GM18499 (cell line): Measurements from ENCODE around the gene TSSK3.
A peak's percentile ranks its signal among the peaks of the same experiment; 100 is the strongest.
"Not testable (repeated sequence)": the region's sequence is repeated elsewhere in the genome, so short reads cannot be mapped to it uniquely, and the experiment has no call there.

ENCODE experiments used
- ATAC-seq: cut with Tn5 transposase; IDR thresholded peaks from one replicate; pipeline ENCODE4 v1.9.1; 2021; ENCODE audit warnings: moderate number of reproducible peaks; ENCODE audit not compliant: insufficient read depth, unreplicated experiment

TSSK3 gene

DNA sequence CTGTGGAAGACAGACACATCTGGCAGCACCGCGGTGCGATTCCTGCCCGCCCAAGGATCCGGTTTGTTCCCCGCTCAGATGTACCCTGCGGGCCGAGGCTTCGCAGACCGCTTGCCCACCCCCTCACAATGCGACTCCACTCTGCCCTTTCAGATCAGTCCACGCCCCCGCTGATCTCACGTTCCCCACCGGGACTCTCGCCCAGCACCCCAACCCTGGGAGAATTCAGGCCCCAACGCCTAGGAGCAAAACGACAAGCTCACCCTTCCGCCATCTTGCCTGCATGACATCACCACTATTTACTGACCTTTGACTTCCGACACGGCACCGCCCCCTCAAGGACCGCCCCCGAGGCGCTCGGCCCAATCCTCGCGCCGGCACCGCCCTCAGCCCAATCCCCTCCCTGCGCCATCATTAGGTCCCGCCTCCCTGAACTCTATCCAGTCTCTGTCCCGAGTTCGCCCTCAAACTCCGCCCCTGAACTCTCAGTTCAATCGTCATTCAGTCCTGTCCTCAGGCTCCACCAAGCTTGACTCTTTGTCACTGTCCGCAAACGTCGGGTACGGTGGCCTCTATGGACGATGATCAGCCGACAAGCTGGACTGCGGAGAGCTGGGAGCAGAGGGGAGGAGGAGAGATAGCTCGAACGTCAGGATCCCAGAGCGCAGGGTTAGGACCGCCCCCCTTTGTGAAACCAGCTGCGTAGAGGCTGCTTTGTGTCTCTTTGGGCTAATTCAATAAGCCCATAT, 32.0 kb downstream of the TSSK3 start, which contains the start of gene BSDC1:
TSS of gene BSDC1 (minus strand) at position 301 of the 749 bp plus-strand sequence. CDS start at position 274, 27 bp downstream.
- peak; percentile 90 for ATAC-seq

DNA sequence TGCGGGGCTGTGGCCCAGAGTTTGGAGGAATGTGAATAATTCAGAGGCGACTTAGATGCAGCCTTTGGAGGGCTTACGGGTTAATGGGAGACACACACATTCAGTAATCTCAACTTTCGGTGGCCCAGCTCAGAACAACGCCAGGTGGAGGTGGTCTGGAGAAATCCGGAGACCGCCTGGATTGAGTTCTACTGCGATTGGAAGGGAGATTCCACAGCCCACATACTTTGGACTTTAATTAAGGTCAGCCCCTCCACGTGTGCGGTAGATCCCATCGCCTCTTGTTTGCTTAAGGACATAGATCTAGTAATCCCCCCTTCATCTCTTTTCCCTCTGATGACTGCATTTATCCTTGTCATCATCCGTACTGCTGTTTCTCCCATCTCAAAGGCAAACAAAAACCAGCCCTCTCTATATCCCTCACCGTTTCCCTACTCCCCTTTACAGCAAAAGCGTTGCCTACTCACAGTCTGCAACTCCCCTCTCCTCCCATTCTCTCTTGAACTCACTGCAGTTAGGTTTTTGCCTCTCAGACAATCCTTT, 32.6 kb downstream of the TSSK3 start:
- no peak for ATAC-seq

DNA sequence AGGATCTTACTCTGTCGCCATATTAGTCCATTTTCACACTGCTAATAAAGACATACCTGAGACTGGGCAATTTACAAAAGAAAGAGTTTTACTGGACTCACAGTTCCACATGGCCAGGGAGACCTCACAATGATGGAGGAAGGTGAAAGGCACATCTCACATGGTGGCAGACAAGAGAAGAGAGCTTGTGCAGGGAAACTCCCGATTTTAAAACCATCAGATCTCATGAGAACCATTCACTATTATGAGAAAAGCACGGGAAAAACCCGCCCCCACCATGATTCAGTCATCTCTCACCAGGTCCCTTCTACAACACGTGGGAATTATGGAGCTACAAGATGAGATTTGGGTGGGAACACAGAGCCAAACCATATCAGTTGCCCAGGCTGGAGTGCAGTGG, 34.2 kb downstream of the TSSK3 start:
- ATAC-seq: not testable (repeated sequence)

DNA sequence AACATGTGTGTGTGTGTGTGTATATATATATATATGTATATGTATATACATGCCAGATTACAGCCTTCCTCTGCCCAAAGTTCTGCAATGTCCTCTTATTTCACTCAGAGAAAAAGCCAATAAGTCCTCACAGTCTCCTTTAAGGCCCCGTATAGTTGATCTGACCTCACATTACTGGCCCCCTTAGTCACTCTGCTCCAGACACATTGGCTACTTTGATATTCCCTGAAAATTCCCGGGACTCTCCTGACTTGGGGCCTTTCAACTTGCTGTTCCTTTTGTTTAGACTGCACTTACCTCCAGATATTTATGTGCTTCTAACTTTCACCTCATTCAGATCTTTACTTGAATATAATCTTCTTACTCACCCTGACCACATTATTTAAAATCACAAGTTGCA, 36.1 kb downstream of the TSSK3 start:
- no peak for ATAC-seq

DNA sequence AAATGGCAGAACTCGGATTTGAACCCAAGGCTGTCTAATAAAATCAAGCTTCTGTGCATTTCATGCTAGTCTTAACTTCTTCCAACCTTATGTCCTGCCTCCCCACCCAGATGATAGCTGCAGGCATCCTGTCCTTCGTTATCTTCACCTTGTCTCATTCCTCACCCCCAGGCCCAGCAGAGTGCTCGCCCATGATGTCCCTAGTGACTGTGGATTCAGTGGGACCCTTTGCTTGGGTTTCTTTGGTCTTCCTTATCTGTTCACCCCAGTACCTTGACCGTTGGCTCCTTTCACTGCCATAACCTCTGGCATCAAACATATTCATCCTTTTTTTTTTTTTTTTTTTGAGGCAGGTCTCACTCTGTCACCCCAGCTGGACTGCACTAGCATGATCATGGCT, 37.5 kb downstream of the TSSK3 start:
- no peak for ATAC-seq

DNA sequence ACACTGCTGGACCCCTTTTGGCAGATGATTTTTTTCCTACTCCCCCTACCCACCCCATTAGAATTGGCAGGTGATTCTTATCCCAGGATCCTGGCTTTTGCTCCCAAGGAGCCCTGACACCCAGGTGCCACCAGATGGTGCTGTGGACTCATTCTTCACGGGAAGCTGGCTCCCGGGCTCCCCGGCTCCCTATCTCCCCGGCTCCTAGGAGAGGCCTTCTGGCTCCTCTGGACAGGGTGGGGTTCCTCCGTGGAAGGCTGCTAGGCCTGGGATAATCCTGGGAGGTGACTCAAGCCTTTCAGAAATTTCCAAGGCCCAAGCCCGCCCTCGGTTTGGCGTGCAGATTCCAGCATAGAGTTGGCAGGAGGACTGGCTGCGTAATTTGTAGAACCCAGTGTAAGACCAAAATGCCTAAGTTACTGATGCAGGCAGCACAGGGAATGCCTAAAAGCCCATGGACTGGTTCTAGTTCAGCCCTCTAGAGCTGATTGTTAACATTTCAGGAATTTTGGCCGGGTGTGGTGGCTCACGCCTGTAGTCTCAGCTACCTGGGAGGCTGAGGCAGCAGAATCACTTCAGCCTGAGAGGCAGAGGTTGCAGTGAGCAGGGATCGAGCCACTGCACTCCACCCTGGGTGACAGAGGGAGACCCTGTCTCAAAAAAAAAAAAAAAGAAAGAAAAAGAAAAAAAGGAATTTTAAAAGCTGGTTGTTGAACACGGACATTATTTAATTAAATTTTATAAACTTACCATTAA, 38.7 kb downstream of the TSSK3 start:
- ATAC-seq: no peak

DNA sequence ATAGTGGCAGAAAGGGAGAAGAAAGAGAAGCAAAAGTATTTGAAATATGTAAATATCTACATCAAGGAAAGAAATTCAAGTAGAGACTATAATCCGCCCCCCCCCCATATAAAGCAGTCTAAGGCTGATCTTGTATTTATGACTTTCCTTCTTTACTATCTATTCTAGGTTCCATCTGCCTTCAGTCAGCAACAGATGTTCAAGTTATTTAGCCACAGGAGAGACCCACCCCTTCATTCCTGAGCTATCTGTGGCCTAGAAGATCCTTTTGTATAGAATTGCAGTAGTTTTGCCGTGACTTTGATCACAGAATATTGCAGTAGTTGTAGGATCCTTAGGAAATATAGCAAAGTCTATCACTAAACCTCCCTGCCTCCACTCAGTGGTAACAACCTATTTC, 42.6 kb downstream of the TSSK3 start:
- no peak for ATAC-seq

DNA sequence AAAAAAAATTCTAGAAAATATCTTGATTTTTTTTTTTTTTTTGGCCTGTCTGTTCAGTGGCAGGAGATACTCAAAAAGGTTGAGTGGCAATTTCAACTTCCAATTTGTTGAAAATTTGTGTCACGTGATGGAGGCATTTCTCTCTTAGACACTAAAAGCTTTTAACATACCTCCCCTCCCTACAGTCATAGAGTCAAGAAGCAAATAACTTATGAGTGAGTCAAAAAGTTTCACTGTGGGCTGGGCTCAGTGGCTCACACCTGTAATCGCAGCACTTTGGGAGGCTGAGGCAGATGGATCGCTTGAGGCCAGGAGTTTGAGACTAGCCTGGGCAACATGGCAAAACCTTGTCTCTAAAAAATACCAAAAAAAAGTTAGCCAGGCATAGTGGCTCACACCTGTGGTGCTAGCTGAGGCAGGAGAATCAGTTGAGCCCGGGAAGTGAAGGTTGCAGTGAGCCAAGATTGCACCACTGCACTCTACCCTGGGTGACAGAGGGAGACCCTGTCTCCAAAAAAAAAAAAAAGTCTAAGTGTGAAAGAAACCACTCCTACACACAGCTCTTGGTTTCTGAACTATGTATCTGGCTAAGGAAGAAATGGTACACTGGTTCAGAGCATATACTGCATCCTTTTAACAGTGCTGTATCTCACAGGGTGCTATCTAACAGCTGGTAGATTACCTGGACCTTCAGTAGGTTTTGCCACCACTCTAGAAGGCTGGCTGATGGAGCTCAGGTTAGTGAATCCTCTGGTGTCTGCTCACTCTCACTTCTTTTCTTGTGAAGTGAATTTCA, 43.5 kb downstream of the TSSK3 start:
- ATAC-seq: no peak

DNA sequence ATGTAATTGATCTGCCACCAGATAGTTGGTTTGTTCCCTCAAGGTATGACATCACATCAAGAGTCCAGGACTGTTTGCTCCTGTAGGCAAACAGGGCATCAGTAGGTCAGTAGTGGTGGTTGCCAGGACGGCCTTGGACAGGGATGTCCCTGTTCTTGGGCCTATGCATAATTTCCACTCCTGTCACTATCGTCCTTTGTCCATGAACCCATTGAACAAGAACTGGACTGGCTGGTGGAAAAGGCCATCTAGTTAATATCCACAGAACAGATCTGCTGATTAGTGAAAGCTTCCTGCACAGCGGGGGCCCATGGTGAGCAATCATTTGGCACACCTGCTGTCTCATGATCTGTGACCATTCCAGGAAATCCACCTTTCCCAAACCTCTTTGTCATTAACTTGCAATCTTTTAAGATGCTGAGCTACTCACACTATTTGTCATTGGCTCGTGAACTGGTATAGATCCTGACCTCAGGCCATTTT, 44.3 kb downstream of the TSSK3 start:
- no peak for ATAC-seq

DNA sequence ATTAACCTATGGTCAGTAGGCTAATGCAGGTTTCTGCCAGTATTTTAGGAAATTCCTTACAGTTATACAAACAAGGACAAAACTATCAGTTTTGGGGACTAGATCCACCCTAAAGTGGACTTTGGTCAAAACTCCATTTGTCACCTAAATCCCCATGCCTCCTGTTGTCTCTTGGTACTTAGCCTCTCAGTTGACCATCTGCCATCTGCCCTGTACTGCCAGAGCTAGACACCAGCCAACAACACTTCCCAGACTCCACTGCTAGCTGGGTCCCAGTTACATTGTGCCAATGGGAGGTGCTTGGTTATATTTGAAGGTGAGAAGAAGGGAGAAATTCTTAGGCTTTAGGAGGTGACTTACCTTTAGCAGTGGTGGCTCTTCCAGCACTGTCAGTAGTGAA, 48.9 kb downstream of the TSSK3 start:
- no peak for ATAC-seq

DNA sequence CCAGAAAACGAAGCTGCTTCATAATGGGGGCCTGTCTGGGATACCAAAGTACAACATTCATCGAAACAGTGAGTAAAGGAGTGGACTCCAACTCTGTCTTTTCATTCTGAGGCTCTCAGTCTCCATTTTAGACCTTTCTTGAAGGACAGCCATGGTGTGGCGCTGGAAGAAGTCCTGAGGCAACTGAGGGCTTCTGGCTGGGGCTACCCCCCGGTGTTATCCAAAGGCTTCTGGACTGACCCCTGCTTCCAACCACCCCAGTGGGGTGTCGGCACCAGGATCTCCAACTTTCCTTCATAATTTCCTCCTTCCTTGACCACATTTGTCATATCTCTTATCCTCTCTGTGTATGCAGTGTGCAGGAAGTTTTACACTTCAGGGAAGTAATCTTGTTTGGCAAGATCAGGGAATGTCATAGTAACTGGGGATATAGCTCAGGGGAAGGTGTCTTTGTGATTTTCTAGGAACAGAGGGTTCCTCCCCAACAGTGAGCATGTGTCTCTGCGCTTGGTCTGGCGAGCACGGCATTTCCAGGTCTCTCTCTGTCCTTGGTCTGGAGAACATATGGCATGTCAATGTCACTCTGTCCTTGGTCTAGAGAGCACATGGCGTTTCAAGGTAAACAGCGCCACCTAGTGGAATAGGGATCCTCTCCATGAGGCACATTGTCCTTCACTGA, 51.3 kb downstream of the TSSK3 start:
- no peak for ATAC-seq
